ENCODE measurements around the gene CAPZB. TPM values are rescaled to one million over a fixed set of nuclear protein-coding genes. Genes with fewer than 3 reads are reported as not detected.
A peak's percentile ranks its signal among the peaks of the same experiment; 100 is the strongest.

CAPZB gene
- total RNA-seq, 4 donors from 2014 or later: 58.2 to 109 (median 96.7) TPM

GRCh38 chr1:19353596-19353995 is 131.7 kb downstream of the CAPZB start:
- Histone ChIP-seq H3K4me1 (peaks cover 0 to 39% (median 0%) of the 10 kb centered on the region in 4 donors), H3K27me3 (no peaks in the 10 kb centered on the region), H3K9me3 (no peaks in the 10 kb centered on the region), H3K4me3 (no peak overlapping the region), H3K27ac (peak overlapping the region in 1 of 4 donors; percentile 54), H3K36me3 (peaks cover 5 to 86% (median 15%) of the 10 kb centered on the region in 3 donors)
- no peak for DNase-seq (ENCODE audit: low spot score in 2 of 2)
- WGBS, 2 donors: 65 to 68% methylated on average over 3 to 6 of the region's 8 CpGs
- TF ChIP-seq POLR2A (IDR thresholded peaks at IDR 0.05) (no peak), EP300 (IDR thresholded peaks at IDR 0.05) (no peak)
- TF ChIP-seq, protein P1, sequence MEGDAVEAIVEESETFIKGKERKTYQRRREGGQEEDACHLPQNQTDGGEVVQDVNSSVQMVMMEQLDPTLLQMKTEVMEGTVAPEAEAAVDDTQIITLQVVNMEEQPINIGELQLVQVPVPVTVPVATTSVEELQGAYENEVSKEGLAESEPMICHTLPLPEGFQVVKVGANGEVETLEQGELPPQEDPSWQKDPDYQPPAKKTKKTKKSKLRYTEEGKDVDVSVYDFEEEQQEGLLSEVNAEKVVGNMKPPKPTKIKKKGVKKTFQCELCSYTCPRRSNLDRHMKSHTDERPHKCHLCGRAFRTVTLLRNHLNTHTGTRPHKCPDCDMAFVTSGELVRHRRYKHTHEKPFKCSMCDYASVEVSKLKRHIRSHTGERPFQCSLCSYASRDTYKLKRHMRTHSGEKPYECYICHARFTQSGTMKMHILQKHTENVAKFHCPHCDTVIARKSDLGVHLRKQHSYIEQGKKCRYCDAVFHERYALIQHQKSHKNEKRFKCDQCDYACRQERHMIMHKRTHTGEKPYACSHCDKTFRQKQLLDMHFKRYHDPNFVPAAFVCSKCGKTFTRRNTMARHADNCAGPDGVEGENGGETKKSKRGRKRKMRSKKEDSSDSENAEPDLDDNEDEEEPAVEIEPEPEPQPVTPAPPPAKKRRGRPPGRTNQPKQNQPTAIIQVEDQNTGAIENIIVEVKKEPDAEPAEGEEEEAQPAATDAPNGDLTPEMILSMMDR (IDR thresholded peaks at IDR 0.05): no peak

- no peak for DNase-seq (ENCODE audit: low spot score in 2 of 2)
- 65 to 72% methylated on average over 11 to 14 of the region's 14 CpGs for WGBS, 2 donors
- Histone ChIP-seq H3K27me3 (no peaks in the 10 kb centered on the region), H3K27ac (peak overlapping the region in 1 of 4 donors; percentile 54), H3K4me3 (no peak overlapping the region), H3K9me3 (no peaks in the 10 kb centered on the region), H3K4me1 (peaks cover 0 to 42% (median 0%) of the 10 kb centered on the region in 4 donors), H3K36me3 (peaks cover 5 to 94% (median 15%) of the 10 kb centered on the region in 3 donors)
- no peak for TF ChIP-seq EP300 (IDR thresholded peaks at IDR 0.05)
- TF ChIP-seq, protein P1 (IDR thresholded peaks at IDR 0.05): no peak
- no peak for TF ChIP-seq POLR2A (IDR thresholded peaks at IDR 0.05)
These were observed 132.5 kb downstream of the CAPZB start for GRCh38 chr1:19352839-19353238.

DNA sequence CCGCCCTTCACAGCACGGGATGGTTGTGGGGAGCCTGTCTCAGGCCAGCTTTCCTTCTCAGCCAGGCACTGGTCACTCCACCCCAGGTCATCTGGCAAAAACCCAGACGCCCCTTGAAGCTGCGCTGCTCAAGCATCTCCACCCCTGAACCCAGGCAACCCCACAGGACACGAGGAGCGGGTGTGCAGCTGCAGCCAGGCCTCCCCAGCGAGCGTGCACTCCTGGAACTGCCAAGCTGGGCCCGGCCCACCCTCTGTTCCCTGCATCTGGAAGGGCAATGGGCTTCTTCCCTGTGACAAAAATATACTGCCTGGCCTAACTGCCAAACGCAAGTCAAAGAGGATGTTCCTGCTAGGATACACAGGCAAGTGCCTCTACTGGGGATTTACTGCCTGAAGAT is 133.5 kb downstream of the CAPZB start:
- Histone ChIP-seq H3K36me3 (peaks cover 5 to 92% (median 15%) of the 10 kb centered on the region in 3 donors), H3K27ac (peak overlapping the region in 1 of 4 donors; percentile 54), H3K4me3 (no peak overlapping the region), H3K27me3 (no peaks in the 10 kb centered on the region), H3K4me1 (peaks cover 0 to 43% (median 0%) of the 10 kb centered on the region in 4 donors), H3K9me3 (no peaks in the 10 kb centered on the region)
- peak; percentile 41 to 52 for DNase-seq (ENCODE audit: low spot score in 2 of 2)
- TF ChIP-seq EP300 (IDR thresholded peaks at IDR 0.05): no peak
- no peak for TF ChIP-seq POLR2A (IDR thresholded peaks at IDR 0.05)
- TF ChIP-seq, protein P1 (IDR thresholded peaks at IDR 0.05): no peak
- WGBS, 2 donors: 44 to 73% methylated on average over 9 of the region's 10 CpGs

GRCh38 chr1:19350566-19350965 is 134.8 kb downstream of the CAPZB start:
- Histone ChIP-seq H3K36me3 (peaks cover under 1 to 84% (median 6%) of the 10 kb centered on the region in 3 donors), H3K27ac (no peak overlapping the region), H3K4me3 (no peak overlapping the region), H3K9me3 (no peaks in the 10 kb centered on the region), H3K4me1 (peaks cover 0 to 43% (median 0%) of the 10 kb centered on the region in 4 donors), H3K27me3 (no peaks in the 10 kb centered on the region)
- no peak for TF ChIP-seq POLR2A (IDR thresholded peaks at IDR 0.05)
- TF ChIP-seq EP300 (IDR thresholded peaks at IDR 0.05): no peak
- TF ChIP-seq, protein P1 (IDR thresholded peaks at IDR 0.05): no peak
- 94 to 95% methylated on average over 5 of the region's 5 CpGs for WGBS, 2 donors
- DNase-seq (ENCODE audit: low spot score in 2 of 2): no peak

GRCh38 chr1:19349999-19350398 is 135.3 kb downstream of the CAPZB start:
- no peaks in the 10 kb centered on the region for H3K27me3 ChIP-seq
- H3K36me3 ChIP-seq: peaks cover 0 to 84% (median 6%) of the 10 kb centered on the region in 3 donors
- 87 to 93% methylated on average over 14 to 17 of the region's 17 CpGs for whole genome bisulfite sequencing, 2 donors
- DNase-seq (ENCODE audit: low spot score in 2 of 2): no peak
- no peak overlapping the region for H3K4me3 ChIP-seq
- H3K9me3 ChIP-seq: no peaks in the 10 kb centered on the region
- H3K4me1 ChIP-seq: peaks cover 0 to 42% (median 0%) of the 10 kb centered on the region in 4 donors
- TF ChIP-seq EP300 (IDR thresholded peaks at IDR 0.05) (no peak), POLR2A (IDR thresholded peaks at IDR 0.05) (no peak)
- TF ChIP-seq, protein P1 (IDR thresholded peaks at IDR 0.05): no peak
- H3K27ac ChIP-seq: no peak overlapping the region
